ENCODE measurements around the gene SLC6A13. TPM values are rescaled to one million over a fixed set of nuclear protein-coding genes. Genes with fewer than 3 reads are reported as not detected.
A peak's percentile ranks its signal among the peaks of the same experiment; 100 is the strongest.

Gene SLC6A13
- total RNA-seq, 2 donors from 2014 or later = 1.3 to 2.0 TPM

- intact Hi-C loops (cut with DNase I) = no loop called here
- DNase-seq = no peak
- no peak for ATAC-seq
Measured at GRCh38 chr12:206746-207440, 55.7 kb downstream of the SLC6A13 start.

DNA sequence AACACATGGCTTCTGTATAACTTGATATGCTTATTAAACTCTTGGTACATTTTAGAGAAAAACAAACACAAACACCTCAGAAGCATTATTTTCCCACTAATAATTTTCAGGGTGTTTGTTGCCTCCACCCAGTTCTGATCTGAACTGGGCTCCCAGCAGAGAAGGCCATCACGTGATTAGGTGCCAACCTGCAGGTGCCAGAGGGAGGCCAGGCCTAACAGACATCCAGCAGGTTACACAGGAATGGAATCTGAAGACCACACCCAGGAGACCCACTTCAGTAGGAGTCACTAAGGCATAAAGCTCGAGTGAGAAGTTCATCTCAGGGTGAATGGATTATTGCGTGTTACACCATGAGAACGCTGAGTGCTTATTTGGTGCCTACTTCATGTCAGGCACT is 57.6 kb downstream of the SLC6A13 start:
- no peak for ATAC-seq
- intact Hi-C loops (cut with DNase I) = no loop called here

GRCh38 chr12:204261-204678 is 58.4 kb downstream of the SLC6A13 start:
- intact Hi-C loops (cut with DNase I) = no loop called here
- DNase-seq (no peak), ATAC-seq (no peak)

More for the DNA sequence above, 57.6 kb downstream of the SLC6A13 start:
- DNase-seq = no peak

GRCh38 chr12:203462-204260 is 59.0 kb downstream of the SLC6A13 start:
- intact Hi-C loops (cut with DNase I) = no loop called here
- ATAC-seq (peak; percentile 80), DNase-seq (peak; percentile 44)

- intact Hi-C loops (cut with DNase I) = no loop called here
- ATAC-seq (no peak), DNase-seq (no peak)
Measured at GRCh38 chr12:203074-203461, 59.6 kb downstream of the SLC6A13 start.

GRCh38 chr12:202081-202731 is 60.4 kb downstream of the SLC6A13 start:
- DNase-seq (no peak), ATAC-seq (no peak)
- intact Hi-C loops (cut with DNase I) = no loop called here

DNA sequence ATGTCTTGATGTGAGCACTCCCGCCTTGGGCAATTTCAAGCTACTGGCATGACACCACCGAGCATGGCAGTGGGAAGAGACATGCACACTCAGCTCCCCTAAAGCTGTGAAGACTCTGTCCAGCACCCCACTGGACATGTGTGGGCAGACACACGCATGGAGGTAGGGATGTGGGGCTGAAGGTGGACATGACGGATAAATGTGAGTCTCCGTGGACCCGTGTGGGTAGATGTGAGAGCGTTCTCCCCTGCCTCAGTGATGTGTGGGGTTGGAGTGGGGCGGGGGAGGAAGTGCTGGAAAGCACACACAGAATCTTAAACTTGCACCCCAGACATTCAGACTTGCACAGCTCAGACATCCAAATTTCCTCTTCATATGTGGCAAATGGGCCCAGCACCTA is 61.3 kb downstream of the SLC6A13 start:
- ATAC-seq (no peak), DNase-seq (no peak)
- intact Hi-C loops (cut with DNase I) = no loop called here

DNA sequence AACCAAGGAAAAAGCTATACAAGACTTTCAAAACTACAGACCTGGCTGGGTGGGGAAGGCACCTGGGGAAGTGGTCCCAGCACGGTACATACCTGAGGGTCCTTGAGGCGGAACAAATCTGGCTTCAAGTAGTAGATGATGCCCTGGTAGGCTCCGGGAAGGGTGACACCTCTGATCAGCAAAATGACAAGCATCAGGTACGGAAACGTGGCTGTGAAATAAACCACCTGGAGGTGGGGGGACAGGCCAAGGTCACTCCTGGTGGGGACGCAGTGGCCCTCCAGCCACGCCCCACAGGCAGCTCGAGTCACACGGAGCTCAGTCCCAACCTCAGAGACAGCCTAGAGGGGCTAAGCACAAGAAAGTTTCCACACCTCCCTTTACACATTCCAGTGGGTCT is 63.9 kb downstream of the SLC6A13 start:
- ATAC-seq = no peak
- intact Hi-C loops (cut with DNase I) = no loop called here
- no peak for DNase-seq

GRCh38 chr12:197911-198695 is 64.5 kb downstream of the SLC6A13 start:
- no peak for ATAC-seq
- DNase-seq = no peak
- intact Hi-C loops (cut with DNase I) = no loop called here

DNA sequence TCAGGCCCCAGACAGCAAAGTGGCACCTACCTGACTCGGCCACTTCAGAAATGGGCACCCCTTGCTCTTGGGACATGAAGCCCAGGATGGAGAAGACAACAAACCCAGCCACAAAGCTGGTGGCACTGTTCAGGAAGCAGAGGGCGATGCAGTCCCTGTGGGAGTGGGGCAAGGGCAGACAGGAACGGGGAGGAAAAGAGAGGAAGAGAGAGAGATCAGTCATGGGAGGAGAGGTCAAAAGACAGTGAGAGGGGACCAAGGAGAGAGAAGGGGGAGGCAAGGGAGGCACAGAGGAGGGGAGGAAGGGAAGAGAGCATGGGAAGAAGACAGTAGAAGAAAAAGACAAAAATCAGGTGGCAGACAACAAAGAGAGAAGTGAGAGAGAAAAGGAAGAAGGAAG is 65.3 kb downstream of the SLC6A13 start:
- no peak for DNase-seq
- no peak for ATAC-seq
- intact Hi-C loops (cut with DNase I) = no loop called here

- ATAC-seq = no peak
- no peak for DNase-seq
- intact Hi-C loops (cut with DNase I) = no loop called here
Measured at GRCh38 chr12:196436-196835, 66.2 kb downstream of the SLC6A13 start.

DNA sequence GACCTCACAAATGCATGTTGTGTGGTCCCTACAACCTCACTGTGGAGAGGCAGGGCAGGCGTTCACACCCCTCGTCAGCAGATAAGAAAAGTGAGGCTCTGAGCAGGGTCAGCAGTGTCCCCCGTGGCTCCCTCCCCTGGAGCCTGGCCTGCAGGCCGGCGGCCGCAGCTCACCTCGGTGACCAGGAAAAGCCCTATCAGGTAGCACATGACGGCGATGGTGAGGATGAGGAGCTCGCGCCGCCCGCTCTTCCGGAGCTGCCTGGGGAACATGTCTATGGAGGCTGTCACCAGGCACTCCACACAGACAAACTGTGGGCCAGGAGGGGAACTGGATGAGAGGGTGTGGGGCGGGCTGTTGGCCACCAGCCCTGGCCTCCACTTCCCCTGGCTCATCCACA is 66.7 kb downstream of the SLC6A13 start:
- ATAC-seq = no peak
- intact Hi-C loops (cut with DNase I) = no loop called here
- DNase-seq = no peak

GRCh38 chr12:195156-195555 is 67.5 kb downstream of the SLC6A13 start:
- intact Hi-C loops (cut with DNase I) = no loop called here
- no peak for ATAC-seq
- DNase-seq = no peak

DNA sequence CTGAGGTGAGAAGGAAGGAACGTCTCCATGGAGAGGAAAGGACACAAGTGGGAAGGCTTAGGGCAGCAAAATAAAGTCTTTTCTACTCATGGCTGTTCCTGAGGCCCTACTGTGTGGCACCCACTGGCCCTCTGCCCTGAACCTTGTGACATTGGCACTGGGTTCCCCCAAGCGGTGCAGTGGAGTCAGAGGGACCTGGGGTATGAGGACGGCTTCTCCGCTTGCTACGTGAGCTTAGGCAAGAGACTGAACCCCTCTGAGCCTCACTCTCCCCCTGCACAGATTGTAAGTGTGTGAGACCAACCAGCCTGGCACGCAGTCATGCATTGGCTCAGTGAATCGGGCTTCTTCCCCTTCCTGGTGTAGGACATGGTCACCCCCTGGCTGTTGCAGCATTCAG is 68.4 kb downstream of the SLC6A13 start:
- intact Hi-C loops (cut with DNase I) = no loop called here
- ATAC-seq (no peak), DNase-seq (no peak)

- ATAC-seq (no peak), DNase-seq (no peak)
- intact Hi-C loops (cut with DNase I) = no loop called here
Measured at GRCh38 chr12:193261-193660, 69.4 kb downstream of the SLC6A13 start.

GRCh38 chr12:191541-191940 is 71.1 kb downstream of the SLC6A13 start:
- ATAC-seq = no peak
- no peak for DNase-seq
- intact Hi-C loops (cut with DNase I) = no loop called here

- DNase-seq = no peak
- intact Hi-C loops (cut with DNase I) = no loop called here
- no peak for ATAC-seq
Measured at GRCh38 chr12:190881-191280, 71.8 kb downstream of the SLC6A13 start.

- no peak for DNase-seq
- intact Hi-C loops (cut with DNase I) = no loop called here
- no peak for ATAC-seq
Measured at GRCh38 chr12:189622-189962, 73.0 kb downstream of the SLC6A13 start.

DNA sequence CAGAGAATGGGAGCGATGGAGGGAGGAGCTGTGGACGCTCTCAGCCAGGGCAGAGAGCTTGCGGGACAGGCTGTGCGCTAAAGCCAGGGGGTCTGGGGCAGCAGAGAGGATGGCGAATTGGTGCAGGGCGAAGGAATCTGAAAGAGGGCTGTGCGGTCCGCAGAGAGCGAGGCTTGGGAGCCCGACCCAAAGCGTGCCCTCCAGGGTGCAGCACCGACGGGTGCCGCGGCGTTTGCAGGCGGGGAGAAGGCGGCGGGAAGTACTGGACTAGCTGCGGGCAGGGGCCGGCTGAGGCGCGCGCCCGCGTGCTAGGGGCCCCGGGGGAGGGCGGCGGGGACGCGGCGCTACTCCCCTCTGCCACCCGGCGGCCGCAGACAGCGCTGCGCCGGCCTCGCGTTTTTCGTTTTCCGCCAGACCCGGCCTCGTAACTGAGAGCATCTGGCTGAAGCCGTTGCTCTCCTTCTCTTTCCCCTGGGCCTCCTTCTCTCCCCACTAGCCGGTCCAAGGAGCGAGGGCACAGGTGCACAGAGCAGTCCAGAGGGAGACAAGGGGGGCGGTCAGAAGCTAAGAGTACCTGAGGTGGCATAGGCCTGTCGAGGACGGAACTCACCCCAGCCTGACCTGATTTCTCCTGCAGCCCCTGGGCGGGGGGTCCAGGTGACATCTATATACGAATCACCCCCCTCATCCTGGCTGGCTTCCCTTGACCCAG is 73.6 kb downstream of the SLC6A13 start:
- peak; percentile 50 for DNase-seq

More for the DNA sequence above, 73.6 kb downstream of the SLC6A13 start:
- ATAC-seq = peak; percentile 90 to 97
- intact Hi-C loops (cut with DNase I) = no loop called here
